GM19099 (cell line): ENCODE measurements around the gene CDPF1.

Experiments used
- POLR2A ChIP-seq: IDR thresholded peaks from 3 replicates; pipeline ENCODE4 v1.6.1; 2011; ENCODE audit warnings: low read depth; ENCODE audit not compliant: insufficient read length; ENCODE audit errors: extremely low read depth

Gene CDPF1

DNA sequence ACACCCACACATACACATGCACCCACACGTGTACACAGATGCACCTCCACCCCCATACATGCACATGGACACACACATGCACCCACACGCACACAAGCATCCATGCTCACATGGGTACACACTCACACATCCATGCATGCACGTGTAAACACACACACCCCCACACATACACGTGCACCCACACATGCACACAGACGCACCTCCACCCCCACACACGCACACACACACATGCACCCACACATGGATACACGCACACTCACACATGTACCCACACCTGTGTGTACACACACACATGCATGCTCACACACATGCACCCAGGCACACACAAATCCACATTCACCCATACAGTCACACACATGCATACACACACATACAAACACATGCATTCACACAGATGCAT is 24.5 kb downstream of the CDPF1 start:
- no peak for TF ChIP-seq POLR2A

DNA sequence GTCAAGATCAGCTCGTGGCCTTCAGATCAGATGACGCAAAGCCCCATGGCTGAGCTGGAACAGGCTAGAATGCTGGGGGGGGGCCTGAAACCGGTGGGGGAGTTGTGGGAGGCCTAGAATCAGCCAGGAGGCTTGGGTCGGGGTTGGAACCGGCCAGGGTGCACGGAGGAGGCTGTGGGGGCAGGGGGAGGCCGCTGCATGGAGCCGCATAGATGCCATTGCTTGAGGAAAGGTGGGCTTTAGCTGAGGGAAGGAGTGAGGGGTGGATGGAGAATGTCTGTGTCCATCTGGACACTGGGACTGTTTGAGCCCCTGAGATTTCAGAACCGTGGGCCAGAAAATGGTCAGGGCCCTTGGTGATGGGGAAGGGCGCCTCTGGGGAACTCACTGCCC is 25.2 kb downstream of the CDPF1 start:
- TF ChIP-seq POLR2A, result no peak

GRCh38 chr22:46224044-46224897 is 25.8 kb downstream of the CDPF1 start:
- TF ChIP-seq POLR2A, result no peak

DNA sequence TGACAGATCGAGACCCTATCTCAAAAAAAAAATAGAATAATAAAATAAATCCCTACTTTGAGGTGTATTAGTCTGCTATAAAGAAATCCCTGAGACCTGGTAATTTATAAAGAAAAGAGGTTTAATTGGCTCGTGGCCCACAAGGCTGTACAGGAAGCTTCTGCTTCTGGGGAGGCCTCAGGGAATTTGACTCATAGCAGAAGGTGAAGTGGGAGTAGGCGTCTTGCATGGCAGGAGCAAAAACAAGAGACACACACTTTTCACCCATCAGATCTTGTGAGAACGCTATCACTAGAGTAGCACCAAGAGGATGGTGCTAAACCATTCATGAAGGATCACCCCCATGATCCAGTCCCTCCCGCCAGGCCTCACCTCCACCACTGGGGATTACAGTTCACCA is 29.2 kb downstream of the CDPF1 start:
- TF ChIP-seq POLR2A, result no peak

DNA sequence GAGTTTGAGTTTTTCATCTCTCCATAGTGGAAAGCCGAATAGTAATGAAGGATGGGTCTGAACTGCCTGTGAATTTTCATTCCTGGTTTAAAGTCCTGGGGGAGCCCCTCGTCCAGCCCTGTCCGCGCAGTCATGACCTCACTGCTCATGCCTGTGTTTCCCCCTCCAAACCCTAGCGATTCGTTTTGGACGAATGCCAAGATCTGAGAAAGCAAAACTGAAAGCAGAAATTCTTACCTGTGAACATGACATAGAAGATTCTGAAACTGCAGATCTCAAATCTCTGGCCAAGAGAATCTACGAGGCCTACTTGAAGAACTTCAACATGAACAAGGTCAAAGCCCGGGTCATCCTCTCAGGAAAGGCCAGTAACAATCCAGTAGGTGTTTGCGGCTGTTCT is 30.5 kb downstream of the CDPF1 start:
- TF ChIP-seq POLR2A, result no peak

DNA sequence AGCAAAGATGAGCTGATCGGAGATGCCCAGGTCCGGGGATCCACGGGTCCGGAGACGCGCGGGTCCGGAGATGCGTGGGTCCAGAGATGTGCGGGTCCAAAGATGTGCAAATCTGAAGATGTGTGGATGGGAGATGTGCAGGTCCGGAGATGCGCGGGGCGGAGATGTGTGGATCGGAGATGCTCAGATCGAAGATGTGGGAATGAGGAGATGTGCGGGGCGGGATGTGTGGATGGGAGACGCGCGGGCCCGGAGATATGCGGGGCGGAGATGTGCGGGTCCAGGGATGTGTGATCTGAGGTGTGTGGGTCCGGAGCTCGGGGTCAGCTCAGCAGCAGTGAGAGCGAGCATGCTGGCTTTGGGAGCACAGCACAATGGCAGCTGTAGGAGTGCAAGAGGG is 35.5 kb downstream of the CDPF1 start:
- TF ChIP-seq POLR2A, result no peak

GRCh38 chr22:46214149-46214548 is 35.9 kb downstream of the CDPF1 start:
- no peak for TF ChIP-seq POLR2A

DNA sequence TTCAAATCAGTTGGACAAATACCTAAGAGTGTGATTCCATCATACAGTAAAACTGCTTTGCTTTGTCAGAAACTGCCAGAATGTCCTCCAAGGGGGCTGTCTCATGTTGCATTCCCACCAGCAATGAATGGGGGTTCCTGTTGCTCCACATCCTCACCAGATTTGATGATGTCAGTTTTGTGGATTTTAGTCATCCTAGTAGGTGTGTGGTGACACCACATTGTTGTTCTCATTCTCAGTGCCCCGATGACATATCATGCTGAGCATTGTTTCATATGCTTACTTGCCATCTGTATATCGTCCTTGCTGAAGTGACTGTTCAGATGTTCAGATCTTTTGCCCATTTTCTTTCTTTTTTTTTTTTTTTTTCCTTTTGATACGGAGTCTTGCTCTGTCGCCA is 37.0 kb downstream of the CDPF1 start:
- no peak for TF ChIP-seq POLR2A

- no peak for TF ChIP-seq POLR2A
These were observed 37.9 kb downstream of the CDPF1 start for GRCh38 chr22:46212195-46212594.

DNA sequence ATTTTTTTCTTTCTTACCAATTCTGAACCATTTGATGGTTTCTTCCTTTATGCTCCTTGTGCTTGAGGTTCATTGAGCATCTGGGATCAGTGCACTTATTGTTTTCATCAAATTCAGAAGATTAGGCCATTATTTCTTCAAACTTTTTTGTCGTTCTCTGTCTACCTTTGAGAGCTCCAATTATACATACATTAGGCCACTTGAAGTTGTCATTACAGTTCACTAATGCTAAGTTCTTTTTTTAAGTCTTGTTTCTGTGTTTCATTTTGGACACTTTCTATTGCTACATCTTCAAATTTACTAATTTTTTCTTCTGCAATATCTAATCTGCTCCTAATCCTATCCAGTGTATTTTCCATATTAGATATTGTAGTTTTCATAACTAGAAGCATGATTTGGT is 40.8 kb downstream of the CDPF1 start:
- TF ChIP-seq POLR2A, result no peak

DNA sequence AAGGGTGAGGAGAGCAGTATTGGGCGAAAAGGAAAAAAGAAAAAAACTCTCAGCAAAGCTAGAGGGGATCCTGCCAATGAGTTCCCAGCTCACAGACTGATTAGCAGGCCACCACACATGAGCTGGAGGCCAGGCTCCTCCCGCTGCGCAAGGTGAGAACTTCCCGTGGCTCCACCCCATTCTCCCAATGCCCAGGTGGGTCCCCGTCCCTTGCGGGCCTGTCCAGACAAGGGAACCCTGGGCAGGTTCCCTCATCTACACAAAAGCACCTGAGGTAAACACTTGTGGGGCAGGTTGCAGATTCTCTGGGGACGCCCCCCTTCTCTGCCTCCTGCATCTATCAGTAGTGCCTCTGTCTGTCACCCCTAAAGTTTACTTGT is 46.5 kb downstream of the CDPF1 start:
- no peak for TF ChIP-seq POLR2A

DNA sequence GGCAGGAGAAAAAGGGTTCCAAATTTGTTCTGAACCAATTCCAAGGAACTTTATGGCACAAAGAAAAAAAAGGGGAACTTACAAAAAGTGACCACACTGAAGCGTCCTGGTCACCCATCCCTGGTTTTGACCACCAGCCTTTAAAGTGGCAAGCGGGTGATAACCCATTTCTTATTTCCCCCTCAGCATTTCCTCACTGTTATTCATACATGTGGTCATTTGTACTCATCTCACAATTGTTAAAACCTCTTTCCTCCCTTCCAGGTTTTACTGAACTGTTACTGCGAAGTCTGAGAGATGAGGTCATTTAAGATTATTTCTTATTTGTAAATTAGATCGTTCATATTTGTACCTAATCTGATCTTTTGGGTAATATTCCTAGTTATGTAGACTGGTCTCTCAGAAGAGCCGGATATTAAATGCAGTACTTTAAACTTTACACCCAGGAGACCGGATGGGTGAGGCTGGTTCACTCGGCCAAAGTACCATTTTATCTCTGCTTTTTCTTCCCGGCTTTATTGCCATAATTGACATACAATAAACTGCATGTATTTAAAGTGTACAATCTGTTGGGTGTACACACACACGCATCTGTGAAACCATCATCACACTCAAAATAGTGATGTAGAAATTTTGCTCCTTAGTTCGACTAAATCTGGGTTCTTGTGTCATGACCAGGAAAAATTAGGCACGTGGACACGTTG is 47.0 kb downstream of the CDPF1 start:
- TF ChIP-seq POLR2A, result no peak

GRCh38 chr22:46201059-46201757 is 48.9 kb downstream of the CDPF1 start:
- no peak for TF ChIP-seq POLR2A

- TF ChIP-seq POLR2A, result no peak
These were observed 51.8 kb downstream of the CDPF1 start for GRCh38 chr22:46198274-46198673.

GRCh38 chr22:46196278-46196677 is 53.8 kb downstream of the CDPF1 start:
- TF ChIP-seq POLR2A, result no peak
